ENCODE data around the gene TMEM273. TPM values are rescaled to one million over a fixed set of nuclear protein-coding genes. Genes with fewer than 3 reads are reported as not detected.

TMEM273 gene
- total RNA-seq, 1 donor from 2014 or later, result 48.5 TPM

- no peak for ATAC-seq
- no peak overlapping the region for H3K4me3 ChIP-seq
- peaks cover 8% of the 10 kb centered on the region for H3K9me3 ChIP-seq
- peaks cover 11% of the 10 kb centered on the region for H3K4me1 ChIP-seq
- H3K27me3 ChIP-seq (ENCODE audit: low read depth), result no peaks in the 10 kb centered on the region
- no peaks in the 10 kb centered on the region for H3K36me3 ChIP-seq
- TF ChIP-seq CTCF (IDR thresholded peaks at IDR 0.05), result no peak
- no peak for DNase-seq
- intact Hi-C loops (cut with DNase I), result no loop called here
- H3K27ac ChIP-seq, result no peak overlapping the region
These were observed 44.9 kb downstream of the TMEM273 start for GRCh38 chr10:49143249-49143648.

DNA sequence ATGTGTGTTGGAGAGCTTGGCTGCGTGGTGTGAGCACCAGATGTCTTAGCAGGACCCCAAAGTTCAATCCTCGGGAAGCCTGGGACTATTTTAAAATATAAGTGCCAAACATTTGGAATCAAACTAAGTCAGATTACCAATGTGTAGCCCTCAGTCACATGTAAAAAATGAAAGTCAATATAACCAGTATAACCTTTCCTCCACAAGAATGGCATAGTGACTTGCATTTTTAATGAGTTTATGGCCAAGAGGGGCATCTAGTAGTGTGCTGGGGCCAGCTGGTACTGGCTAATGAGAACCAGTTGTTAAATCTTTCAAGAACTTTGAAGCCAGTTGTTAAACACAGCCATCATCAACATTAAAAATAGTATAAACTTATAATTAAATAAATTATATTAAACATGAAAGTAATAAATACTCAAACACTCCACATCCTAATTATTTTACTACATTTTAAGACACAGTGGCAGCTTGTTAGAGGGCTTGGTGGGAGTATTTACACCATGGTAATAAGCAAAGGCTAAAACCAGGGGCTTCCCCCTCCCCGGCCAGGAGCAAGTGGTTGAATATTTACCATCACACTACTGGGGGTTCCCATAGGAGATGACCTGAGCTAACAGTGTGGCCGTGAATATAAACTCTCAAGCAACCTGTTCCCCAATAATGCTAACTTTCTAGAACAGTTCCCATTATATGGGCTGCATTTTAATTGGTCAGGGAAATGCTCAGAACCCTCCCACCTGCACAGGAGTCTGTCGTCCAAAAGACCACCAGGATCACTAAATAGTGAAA, 46.5 kb downstream of the TMEM273 start:
- intact Hi-C loops (cut with DNase I), result no loop called here
- ATAC-seq (no peak), DNase-seq (no peak)
- TF ChIP-seq CTCF (IDR thresholded peaks at IDR 0.05), result no peak
- Histone ChIP-seq H3K27me3 (ENCODE audit: low read depth) (no peaks in the 10 kb centered on the region), H3K9me3 (no peaks in the 10 kb centered on the region), H3K4me3 (no peak overlapping the region), H3K27ac (no peak overlapping the region), H3K4me1 (peaks cover 11% of the 10 kb centered on the region), H3K36me3 (no peaks in the 10 kb centered on the region)

DNA sequence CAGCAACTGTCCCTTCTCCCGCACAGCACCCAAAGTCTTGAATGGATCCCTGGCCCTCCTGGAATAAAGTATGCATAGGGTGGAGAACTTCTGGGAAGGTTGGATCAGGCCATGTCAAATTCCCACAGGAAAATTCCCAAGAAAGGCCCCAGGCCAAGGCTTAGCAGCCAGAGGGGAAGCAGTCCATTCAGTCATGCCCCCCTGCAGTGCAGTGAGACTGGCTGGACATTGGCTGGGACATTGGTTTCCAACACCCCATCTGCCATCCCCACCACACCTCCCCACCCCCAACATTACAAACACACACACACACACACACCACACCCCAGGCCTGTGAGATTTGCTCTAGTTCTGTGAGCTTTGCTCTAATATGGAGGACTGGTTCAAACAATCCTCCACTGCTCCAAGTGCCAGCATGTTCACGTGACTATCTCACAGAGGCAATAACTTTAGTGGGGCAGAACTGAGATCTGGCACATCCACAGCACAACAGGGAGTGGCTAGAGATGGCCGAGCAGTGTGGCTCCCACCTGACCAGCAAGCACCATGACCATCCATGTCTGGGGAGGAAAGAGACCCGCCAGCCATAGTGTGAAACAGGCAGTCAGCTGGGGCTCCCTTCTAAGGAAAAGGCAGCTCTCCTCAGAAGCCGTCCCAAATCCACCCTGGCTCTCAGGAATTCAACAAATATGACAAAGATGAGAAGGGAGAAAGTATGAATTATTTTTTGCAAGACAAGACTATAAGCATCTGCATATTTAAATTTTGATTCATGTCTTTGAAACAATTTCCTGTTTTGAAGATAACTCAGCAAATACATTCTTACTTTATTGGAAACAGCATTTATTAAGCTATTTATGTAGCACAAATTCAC, 47.6 kb downstream of the TMEM273 start:
- Histone ChIP-seq H3K4me3 (no peak overlapping the region), H3K4me1 (peaks cover 14% of the 10 kb centered on the region), H3K27ac (peak overlapping the region; percentile 65), H3K9me3 (no peaks in the 10 kb centered on the region), H3K36me3 (no peaks in the 10 kb centered on the region), H3K27me3 (ENCODE audit: low read depth) (no peaks in the 10 kb centered on the region)
- no peak for DNase-seq
- intact Hi-C loops (cut with DNase I), result no loop called here
- ATAC-seq, result no peak
- TF ChIP-seq CTCF (IDR thresholded peaks at IDR 0.05), result no peak

DNA sequence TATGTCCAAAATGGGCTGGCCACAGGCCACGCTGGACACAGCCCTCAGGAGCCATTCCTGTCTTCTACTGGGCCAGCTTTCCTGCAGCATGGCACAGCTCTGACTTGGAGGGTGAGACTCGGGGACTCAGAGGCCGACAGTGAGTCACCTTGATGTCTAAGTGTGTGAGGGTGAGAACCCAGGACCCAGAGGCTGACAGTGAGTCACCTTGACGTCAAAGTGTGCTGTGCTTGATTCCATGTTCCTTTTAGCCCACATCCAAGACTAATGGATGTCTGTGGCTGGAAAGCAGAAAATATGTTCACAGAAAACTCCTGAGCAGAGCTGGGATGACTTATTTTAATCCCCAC, 48.4 kb downstream of the TMEM273 start:
- no peak for TF ChIP-seq CTCF (IDR thresholded peaks at IDR 0.05)
- intact Hi-C loops (cut with DNase I), result no loop called here

GRCh38 chr10:49139028-49139845, 49.0 kb downstream of the TMEM273 start:
- Histone ChIP-seq H3K9me3 (no peaks in the 10 kb centered on the region), H3K27me3 (ENCODE audit: low read depth) (no peaks in the 10 kb centered on the region), H3K4me3 (no peak overlapping the region), H3K36me3 (no peaks in the 10 kb centered on the region), H3K27ac (peak overlapping the region; percentile 65), H3K4me1 (peaks cover 18% of the 10 kb centered on the region)
- no peak for TF ChIP-seq CTCF (IDR thresholded peaks at IDR 0.05)
- intact Hi-C loops (cut with DNase I), result no loop called here
- ATAC-seq (peak; percentile 39 to 41), DNase-seq (no peak)

More for the DNA sequence above, 48.4 kb downstream of the TMEM273 start:
- DNase-seq, result no peak
- H3K4me3 ChIP-seq, result no peak overlapping the region
- no peaks in the 10 kb centered on the region for H3K27me3 ChIP-seq (ENCODE audit: low read depth)
- peaks cover 18% of the 10 kb centered on the region for H3K4me1 ChIP-seq
- ATAC-seq, result no peak
- H3K9me3 ChIP-seq, result no peaks in the 10 kb centered on the region
- no peaks in the 10 kb centered on the region for H3K36me3 ChIP-seq
- H3K27ac ChIP-seq, result peak overlapping the region; percentile 65
